Endometrium (tissue), 2 donors: ENCODE results near the gene DENND1A.
"Not testable (repeated sequence)": the region's sequence is repeated elsewhere in the genome, so short reads cannot be mapped to it uniquely, and the experiment has no call there.

Source experiments
- FAIRE-seq: peaks from 2 replicates; lab custom pipeline; 2012; peaks lifted over from hg19 to GRCh38; lab: Jason Lieb, UNC
- donor health status: control.
- donor health status: control.

The DENND1A gene

GRCh38 chr9:123335193-123335985 is 594.5 kb downstream of the DENND1A start:
- no peak for FAIRE-seq

DNA sequence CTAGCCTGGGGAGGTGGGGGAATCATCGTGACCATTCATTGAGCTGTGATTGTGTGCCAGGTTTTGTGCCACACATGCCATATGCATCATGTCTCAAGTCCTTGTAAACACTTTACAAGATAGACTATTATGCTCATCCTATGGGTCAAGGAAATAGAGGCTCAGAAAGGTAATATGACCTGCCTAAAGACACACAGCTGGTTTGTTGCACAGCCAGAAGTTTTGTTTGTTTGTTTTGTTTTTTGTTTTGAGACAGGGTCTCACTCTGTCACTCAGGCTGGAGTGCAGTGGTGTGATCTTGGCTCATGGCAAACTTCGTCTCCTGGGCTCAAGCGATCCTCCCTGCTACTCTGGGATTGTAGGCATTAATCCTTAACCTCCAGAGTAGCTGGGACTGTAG is 595.3 kb downstream of the DENND1A start:
- no peak for FAIRE-seq

DNA sequence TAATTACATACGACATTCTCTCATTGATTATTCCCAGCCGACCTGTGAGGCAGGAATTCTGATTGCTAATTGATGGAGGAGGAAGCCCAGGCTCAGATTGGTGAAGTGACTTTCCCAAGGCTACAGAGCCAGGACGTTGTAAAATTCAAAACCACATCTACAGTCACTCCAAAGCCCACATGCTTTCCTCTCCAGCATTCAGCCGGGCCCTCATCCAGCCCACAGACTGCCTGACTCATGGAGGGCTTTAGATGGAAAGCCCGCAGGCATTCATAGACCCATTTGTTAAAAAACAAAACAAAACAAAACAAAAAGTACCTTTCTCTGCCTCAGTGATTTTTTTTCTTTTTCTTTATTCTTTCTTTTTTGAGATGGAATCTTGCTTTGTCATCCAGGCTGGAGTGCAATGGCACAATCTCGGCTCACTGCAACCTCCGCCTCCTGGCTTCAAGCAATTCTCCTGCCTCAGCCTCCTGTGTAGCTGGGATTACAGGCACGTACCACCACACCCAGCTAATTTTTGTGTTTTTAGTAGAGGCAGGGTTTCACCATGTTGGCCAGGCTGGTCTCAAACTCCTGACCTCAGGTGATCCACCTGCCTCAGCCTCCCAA is 596.8 kb downstream of the DENND1A start:
- not testable (repeated sequence) for FAIRE-seq

DNA sequence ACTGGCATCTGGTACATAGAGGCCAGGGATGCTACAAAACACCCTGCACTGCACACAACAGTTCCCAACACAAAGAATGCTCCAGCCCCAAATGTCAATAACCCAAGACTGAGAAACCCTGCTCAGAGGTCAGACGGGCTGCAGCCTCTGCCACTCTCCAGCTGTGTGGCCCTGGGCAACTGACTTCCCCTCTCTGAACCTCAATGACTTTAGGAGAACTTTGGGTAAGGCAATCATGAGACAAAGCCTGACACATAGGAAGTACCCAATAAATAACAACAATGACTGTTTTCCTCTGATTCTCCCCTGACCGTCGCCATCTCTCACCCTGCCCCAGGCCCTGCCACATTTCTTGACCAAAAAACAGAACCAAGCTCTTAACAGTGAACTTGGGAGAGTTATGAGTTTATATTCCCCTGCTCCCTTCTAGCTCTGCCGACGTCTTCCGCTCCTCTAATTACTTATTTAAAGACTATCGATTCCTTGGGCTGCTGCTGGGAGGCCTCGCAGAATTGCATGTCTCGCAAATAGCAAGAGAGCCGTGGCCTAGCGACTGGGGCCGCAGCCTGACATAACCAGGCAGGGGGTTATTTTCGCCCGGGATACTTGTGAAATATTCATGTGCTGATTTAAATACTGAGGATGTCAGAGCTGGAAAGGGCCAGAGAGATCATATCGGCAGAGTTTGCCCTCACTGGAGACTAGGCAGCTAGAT is 598.4 kb downstream of the DENND1A start:
- FAIRE-seq, result no peak
